IPS-11a (cell line): ENCODE data around the gene LRRC4.

Source experiments
- H3K4me3 ChIP-seq: one replicate; pipeline ENCODE4 v1.5.1; 2013; ENCODE audit warnings: low read depth, low read length, control low read depth

Gene LRRC4

DNA sequence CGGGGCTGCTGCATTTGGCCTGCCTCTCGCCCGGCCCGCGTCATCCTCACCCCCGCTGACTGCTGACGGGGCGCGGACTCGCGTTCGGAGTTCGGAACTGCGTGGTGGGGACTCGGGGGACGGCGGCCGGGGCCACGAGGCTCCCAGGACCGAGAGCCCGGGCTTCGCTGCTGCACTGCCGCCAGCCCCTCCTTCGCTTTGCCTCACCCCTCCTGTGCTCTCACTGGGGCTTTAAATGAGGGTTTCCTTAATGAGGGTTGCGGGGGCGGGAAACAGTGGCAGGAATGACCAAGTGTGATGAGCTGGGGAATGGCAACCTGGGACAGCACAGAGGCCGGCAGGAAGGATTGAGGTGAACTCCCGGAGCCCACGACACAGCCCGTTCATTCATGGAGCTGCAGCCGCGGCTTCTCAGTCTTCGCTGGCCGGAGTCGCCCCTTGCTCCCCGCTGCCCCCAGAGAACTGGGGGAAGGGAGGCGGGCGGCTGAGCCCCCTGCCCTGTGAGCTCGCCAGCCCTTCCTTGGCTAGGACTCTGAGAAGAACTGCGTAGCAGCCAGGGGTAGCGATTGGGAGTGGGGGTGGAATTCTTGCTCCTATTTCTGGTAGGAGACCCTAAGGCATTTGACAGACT lies 1.5 kb upstream of the LRRC4 start:
- peak overlapping the region; percentile 6 for H3K4me3 ChIP-seq

DNA sequence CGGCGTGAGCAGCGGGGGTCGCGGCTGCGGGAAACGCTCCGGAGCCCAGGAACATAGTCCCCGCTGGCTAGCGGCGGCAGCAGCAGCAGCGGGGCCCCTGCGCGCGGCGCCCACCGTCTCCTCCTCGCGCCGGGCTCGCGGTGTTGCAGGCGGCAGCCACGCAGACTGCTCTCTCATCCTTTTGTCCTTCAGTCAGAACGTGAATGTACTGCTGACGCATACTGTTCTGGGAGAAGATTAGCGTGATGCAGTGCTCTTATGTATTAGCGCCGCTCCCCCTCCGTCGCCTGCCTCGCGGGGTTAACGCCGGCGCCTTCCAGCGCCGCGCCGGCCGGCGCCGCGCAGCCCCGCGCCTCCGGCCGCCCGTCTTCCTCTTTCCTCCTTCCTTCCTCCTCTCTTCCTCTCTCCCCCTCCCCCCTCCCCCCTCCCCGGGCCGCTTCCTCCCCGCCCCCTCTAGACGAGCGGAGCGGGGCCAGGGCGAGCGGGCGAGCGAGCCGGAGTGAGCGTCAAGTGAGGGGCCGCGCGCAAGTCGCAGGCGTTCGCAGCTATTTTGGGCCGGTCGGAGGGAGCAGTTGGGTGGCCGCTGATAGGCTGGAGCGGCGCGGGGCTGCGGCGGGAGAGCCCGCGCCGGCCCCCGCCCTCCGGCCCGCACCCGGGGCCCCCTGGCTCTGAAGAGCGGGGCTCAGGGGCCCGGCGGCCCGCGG lies 816 bp upstream of the LRRC4 start:
- peak overlapping the region; percentile 41 for H3K4me3 ChIP-seq

DNA sequence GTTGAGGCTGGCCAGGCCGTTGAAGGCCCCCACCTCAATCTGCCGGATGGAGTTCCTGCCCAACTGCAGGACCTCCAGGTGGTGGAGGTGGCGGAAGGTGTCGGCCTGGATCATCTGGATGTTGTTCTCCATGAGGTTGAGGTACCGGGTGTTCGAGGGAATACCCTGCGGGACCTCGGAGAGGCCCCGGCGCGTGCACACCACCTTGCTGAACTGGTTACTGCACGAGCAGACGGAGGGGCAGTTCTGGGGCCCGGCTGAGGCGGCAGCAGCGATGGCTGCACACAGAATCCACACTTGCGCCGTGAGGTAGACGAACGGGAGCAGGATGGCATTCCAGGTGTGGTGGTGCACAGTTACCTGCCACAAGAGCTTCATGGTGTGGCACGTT lies 979 bp downstream of the LRRC4 start:
- peak overlapping the region; percentile 67 for H3K4me3 ChIP-seq

DNA sequence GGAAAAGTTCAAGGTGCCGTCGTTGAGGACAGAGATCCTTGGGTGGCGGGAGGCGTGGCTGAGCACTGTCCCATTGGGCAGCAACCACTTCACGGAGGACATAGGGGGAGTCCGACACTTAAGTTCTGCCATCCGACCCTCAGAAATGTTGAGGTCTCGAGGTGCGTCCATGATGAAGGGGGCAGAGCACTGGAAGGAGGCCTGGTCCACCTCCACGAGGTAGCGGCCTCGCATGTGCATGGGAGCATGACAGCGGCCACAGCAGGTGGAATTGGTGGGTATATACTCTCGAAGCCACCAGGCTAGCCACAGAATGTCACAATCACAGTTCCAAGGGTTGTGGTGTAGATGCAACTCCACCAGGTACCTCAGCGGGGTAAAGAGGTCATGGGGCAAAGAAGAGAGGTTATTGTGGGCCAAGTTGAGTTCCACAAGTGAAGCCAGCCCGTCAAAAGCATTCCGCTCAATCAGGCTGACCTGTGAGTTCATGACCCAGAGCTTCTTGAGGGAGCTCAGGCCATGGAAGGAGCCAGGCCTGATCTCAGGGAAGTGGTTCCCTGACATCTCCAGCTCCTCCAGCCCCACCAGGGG lies 1.7 kb downstream of the LRRC4 start:
- H3K4me3 ChIP-seq = no peak overlapping the region

DNA sequence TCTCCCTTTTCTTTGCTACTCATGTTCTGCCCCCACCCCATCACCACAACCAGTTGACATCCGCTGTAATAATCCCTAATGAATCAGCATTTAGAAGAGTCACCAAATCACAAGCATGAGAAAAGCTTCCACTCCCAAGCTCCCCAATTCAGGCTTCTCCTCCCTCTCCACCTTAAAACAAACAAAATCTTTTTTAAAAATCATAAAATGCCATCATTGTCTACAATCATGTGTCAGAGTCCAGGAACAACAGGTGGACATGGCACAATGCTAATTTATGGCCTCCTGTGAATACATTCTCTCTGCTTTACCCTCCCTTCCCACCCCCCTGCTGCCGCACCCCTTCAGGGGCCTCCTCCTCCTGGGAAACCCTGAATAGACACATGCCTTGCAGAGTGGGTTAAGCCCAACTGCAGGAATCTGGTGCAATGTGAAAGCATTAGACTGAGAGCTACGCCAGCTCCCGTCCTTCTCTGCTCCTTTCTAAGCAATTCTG lies 3.7 kb downstream of the LRRC4 start:
- H3K4me3 ChIP-seq = peak overlapping the region; percentile 8

DNA sequence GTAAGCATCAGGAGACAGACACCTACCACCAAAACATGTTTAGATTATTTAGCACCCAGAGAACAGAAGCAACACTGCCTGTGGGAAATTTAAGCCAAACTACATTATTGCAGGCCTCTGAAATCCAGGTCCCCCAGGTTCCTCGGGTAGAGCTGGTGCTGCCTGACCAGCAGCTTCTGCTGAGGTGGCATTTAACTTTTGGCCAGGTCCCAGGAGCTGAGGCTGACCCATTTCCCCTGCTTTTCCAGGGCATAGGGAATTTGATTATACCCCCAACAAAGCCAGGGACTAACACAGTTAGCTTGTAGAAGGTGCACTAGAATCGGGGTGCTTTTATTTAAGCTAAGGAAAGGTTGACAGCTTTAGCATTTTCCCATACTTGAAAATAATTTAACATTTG lies 4.7 kb downstream of the LRRC4 start:
- H3K4me3 ChIP-seq = no peak overlapping the region

DNA sequence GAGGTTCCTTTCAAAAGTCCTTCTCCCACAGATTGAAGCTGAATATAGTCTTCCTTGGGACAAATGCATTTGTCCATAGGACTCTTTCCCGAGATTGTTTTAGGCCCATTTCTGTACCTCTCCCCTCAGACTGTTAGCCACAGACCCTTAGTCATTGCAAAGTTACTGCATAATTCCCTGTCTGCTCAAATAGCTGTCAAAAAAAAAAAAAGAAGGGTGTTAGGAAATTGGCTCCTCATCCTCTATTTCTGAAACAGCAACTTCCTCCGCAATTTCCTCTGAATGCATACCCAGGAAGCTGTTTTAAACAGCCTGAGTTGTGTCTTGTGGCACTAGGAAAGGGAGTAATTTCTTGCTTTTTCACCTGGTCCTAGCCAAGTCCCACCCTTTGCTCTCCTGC lies 5.4 kb downstream of the LRRC4 start:
- H3K4me3 ChIP-seq = no peak overlapping the region

DNA sequence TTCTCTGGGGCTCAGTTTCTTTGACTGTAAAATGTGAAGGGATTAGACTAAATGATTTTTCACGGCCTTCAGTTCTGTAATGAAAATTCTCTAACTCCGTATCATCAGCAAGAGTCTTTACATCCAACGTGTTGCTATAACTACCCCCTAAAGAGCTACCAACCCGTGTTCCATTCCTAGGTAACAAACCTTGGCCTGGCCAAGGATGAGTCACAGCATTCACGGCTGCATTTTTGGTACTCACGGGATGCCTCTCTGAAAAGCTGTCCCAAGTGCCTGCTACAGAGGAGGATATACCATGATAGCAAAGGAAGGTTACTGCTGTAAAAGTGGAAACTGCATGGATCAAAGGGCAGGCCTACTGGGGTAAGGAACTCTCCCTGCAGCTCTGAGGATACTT lies 5.9 kb downstream of the LRRC4 start:
- H3K4me3 ChIP-seq = no peak overlapping the region

DNA sequence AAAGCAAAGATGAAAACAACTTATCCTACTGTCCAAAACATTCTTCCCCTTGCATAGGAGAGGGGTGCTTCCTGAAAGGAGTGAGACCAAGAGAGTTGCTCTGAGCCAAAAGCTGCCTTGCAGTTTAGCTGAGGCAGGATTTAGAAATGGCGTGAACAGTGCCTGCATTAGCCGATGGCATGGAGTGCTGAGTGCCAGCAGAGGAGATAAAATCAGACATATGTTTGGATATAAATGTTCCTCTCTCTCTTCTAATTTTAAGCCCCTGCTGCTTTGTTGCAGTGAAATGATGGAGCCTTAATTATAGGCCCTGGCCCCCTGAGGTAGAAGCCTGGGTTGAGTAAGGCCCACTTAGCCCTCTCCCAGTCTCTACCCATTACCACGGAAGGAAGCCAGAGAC lies 7.1 kb downstream of the LRRC4 start:
- no peak overlapping the region for H3K4me3 ChIP-seq

DNA sequence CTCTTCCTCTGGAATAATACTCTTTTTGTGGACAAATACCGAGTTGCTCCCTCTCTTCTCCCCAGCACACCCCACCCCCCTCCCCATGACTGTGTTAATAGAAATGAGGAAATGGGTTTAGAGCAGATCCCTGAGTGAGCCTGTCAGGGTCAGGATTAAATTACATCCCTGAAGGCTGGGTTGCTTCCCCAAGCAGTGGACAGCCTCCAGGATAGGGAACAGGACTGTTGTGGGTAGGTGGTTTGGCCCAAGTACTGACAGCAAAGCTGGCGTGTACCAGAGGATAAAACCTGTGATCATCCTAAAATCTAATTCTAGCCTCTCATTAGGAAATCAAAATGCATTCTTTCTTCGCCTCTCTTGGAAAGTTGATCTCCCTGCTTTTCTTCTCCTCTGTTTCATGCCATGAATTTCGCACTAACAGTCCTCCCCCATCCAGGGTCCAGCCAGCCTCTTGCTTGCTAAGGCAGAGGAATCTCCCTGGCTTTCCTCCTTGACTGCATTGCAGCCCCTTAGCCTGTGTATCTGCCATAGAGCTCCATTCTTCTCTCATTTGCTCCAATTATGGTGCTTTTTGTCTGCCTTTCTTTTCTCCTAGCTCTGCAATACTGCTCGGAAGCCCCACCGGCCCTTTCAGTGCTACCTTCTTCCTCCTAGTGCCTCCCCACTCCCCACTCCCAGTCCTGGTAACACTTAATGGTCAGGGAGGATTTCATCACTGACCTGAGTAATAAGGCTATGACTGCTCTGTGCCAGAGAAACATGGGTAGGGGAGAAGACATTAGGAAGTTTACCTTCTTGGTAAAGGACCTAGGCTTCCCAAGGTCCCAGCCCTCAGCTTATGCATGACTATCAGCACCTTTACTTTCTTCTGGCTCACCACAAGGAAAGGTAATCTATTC lies 8.4 kb downstream of the LRRC4 start:
- no peak overlapping the region for H3K4me3 ChIP-seq

DNA sequence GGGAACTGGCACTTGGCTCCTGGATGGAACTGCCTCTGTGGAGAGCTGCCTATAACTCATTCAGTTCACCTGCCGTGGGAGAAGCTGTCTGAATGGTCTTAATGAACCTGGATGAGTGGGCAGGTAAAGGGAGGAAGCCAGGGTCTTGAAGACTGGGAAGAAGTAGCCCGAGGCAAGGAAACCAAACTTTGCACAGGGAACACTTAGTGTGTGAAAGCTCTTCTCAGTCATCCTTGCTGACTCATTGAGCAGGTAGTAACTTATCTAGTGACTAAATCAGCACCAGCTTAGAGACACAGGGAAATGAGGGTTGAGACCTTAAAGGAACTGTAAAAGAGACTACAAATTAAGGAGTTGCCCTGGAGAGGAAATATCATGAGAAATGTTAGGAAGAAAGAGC lies 9.9 kb downstream of the LRRC4 start:
- no peak overlapping the region for H3K4me3 ChIP-seq

DNA sequence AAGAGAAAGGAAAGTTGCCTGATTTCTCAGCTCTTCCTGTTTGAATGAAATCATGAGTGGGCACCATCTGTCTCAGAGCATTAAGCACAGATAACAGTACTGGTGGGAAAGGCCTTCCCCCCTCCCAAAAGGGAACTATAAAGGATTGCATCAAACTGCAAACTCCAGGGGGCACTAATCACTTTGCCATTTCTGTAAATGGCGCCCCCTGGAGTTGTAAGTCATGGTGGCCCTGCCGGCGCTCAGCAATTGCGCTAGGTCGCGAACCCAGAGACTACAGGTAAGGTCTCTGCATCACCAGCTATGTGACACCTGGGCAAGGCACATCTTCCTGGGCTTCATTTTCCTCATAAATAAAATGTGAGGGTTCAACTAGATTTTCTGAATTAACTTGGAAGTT lies 11.1 kb downstream of the LRRC4 start:
- H3K4me3 ChIP-seq = no peak overlapping the region

DNA sequence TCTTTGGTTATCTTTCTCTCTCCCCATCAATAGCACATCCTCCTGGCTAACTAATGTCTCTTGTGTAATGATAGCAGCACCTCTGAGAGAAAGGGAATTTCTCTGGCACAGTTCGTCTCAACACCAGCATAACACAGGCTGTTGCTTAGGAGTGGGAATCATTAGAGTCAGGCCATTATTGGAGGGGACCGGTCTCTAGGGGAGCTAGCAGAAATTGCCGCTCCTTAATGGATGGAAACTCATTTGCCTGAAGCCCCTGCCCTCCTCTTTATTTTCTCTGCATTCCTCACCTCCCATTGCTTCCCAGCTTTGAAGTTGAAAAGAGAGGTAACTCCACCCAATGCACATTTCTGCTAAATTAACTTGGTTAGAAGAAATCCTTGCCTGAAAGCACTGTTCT lies 11.9 kb downstream of the LRRC4 start:
- no peak overlapping the region for H3K4me3 ChIP-seq

DNA sequence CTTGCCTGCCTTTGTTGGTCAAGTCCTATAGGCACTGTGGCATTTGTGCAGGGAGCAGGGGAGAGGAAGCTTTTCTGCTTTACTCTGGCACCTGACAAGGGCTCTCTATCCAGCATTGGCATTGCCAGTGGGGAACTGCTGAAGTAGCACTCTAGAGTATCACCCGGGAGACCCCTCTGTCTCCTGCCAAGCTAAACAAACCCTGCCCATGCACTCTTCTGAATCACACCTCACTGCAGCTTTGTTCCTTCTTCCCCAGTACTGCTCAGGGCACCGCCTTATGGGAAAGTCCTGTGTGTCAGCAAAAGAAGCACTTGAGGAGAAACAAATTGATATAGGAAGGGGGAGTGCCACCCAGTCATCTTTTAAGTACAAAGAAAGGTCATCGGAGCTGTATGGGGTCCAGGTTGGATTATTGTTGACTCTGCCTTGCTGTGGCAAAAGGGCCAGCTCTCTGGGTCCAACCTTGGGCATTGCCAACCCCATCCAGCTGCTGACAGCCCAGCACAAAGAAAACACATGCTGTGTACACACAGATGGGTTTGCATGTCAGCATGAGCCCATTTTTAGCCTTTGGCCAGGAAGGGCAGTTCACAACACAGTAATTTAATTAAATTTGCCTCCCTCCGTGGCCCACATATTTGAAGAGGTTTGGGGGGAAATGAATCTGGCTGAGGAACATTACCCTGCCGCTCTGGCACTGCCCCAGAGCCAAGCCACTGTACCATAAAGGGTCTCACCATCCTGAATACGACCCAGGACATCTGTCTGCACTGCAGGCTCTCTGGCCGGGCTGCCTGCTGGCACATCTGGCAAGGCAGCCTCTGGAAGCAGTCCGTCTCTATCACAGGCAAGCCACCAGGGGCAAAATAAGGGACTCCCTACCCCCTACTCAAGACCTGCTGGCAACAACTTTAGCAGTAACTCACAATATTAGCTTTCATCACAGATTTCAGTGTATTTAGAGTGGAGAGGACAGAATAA lies 13.1 kb downstream of the LRRC4 start:
- H3K4me3 ChIP-seq = no peak overlapping the region

DNA sequence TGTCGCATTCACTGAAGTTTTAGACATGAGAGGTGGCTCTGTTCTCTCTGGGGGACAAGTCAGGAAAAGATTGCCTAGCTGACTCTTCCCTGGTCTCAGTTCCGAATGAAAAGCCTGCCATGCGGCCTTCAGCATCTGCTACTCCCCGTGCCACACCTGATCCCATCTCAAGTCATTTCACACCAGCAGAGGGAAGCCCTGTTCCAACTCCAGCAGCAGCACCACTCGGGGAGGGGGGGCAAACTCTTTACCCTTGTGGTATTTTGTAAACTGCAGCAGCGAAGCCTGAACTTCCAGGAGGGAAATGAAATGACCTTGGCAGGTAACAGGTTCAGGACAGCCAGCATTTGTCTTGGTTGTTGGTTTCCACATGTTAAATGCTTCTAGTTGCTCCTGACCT lies 13.8 kb downstream of the LRRC4 start:
- no peak overlapping the region for H3K4me3 ChIP-seq

DNA sequence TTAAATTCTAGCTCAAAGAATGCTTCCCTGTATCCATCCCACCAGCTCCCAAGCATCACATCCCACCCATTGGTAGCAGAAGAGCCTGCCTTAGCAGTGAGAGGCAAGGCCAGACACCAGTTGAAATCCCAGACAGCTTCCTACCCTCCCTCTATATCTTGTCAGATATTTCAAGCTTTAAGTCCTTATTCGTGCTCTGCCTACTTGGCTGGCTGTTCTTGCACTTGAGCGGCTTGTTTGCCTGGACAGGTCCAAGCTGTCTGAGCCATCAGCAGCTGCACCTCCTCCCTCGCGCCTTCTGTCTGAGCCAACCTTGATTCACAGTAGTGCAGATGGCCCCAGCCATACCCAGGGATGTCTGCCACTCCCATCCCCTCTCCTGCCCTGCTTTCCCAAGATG lies 16.4 kb downstream of the LRRC4 start:
- no peak overlapping the region for H3K4me3 ChIP-seq

DNA sequence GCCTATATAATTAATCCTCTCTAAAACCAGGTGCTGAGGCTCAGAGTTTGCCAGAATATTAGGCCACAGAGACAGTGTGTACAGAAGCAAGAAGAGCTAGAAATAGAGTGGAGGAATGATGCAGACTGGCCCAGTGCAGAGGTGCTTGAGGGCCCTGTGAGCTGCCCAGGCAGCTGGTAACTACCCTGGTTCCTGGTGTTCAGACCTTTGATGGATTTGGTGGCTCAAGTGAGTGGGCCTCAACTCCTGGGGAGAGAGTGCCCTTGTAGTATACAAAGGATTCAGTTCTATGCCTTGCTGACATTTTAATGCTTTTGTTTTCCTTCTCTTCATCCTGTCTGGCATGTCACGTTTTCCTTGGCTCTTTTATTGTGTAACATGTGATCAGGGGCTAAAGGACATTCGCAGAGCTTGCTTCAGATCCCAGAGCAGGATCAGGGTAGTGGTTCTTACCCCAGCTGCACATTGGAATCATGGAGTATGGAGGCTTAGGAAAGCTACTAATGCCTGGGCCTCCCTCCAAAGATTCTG lies 20.0 kb downstream of the LRRC4 start:
- no peak overlapping the region for H3K4me3 ChIP-seq

DNA sequence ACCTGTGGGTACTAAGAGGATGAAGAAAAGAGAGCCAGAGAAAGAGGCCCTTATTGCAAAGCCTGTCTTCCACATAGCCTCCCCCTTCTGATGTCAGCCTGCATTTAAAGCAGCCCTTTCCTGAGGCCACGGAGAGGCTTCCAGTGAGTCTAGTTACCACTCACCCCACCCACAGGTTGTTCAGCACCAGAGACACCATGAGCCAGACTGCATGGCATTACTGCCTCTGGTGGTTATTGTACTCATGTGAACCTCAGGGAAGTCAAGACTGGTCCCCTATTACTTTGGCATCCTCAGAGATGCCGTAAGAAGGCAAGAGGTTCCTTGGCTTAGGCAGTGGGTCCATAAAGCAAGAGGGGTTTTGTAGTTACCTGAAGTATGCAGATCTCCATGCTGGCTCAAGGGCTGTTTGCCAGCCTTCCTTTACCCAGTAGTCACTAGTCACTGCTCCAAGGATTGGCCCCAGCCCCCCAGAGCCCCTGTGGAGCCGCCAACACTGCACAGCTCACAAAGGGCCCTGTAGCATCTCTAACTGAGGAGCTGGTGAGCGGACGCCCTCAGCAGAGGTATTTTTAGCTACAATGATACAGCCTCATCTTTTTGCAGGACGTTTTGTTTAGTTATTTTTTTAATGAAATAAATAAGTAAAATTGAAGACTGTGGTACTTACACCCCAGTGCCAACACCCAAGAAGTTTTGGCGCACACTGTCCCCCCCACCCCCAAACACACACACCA lies 20.7 kb downstream of the LRRC4 start:
- H3K4me3 ChIP-seq = no peak overlapping the region

DNA sequence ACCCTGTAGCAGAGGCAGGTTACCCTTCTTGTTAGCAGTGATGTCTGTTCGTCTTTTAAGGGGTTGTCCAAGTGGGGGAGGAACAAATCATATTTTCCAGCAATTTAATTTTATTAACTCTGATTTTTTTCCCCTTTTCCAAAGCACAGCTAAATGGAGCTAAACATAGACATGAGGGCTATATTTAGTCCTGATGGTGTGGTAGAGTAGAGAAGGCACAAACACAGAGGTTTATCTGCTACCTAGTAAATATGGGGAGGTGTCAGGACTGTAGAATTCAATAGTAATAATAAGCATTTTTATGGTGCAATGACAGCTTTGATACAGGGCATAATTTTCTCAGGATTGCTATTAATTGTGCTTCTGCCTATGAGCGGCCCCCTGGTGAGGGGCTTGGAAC lies 22.5 kb downstream of the LRRC4 start:
- H3K4me3 ChIP-seq = no peak overlapping the region
